Lung (tissue), 12 donors: ENCODE data around the gene UBE3A. TPM values are rescaled to one million over a fixed set of nuclear protein-coding genes. Genes with fewer than 3 reads are reported as not detected.

Experiments
- ATAC-seq: fragments of 200-7000 bp; cut with Tn5 transposase; one replicate; pipeline ENCODE4 v1.9.1; 2020; ENCODE audit warnings: moderate number of reproducible peaks; ENCODE audit not compliant: insufficient read depth, low FRiP score
- DNase-seq, 3 donors: peaks; one replicate each; pipeline ENCODE4 v3.0.0-alpha.2; 2013 to 2017
- H3K27ac ChIP-seq, 2 donors: one replicate each; pipeline ENCODE4 v1.5.1; 2013; ENCODE audit warnings: mild to moderate bottlenecking in 2 of 2, moderate library complexity in 2 of 2, control low read depth in 1 of 2, inconsistent platforms in 1 of 2, low read depth in 1 of 2, low read length in 1 of 2
- H3K27me3 ChIP-seq, 3 donors: one replicate each; pipeline ENCODE4 v1.5.1; 2013; ENCODE audit warnings: low read length in 2 of 3; ENCODE audit not compliant: control insufficient read depth in 3 of 3, insufficient read depth in 3 of 3
- H3K36me3 ChIP-seq, 4 donors: one replicate each; pipeline ENCODE4 v1.5.1; 2013; ENCODE audit warnings: low read length in 4 of 4, mild to moderate bottlenecking in 1 of 4, moderate library complexity in 1 of 4; ENCODE audit not compliant: control insufficient read depth in 4 of 4, insufficient read depth in 4 of 4
- H3K4me1 ChIP-seq, 5 donors: one replicate each; pipeline ENCODE4 v1.5.1; 2013; ENCODE audit warnings: low read length in 5 of 5, mild to moderate bottlenecking in 2 of 5, moderate library complexity in 1 of 5; ENCODE audit not compliant: control insufficient read depth in 5 of 5, insufficient read depth in 5 of 5
- H3K4me3 ChIP-seq: one replicate; pipeline ENCODE4 v1.5.1; 2013; ENCODE audit warnings: mild to moderate bottlenecking, control low read depth, moderate library complexity
- H3K9ac ChIP-seq, 2 donors: one replicate each; pipeline ENCODE4 v1.5.1; 2013; ENCODE audit warnings: low read length in 2 of 2, control low read depth in 1 of 2; ENCODE audit not compliant: insufficient read depth in 1 of 2
- H3K9me3 ChIP-seq, 4 donors: one replicate each; pipeline ENCODE4 v1.5.1; 2013; ENCODE audit warnings: low read length in 3 of 4, mild to moderate bottlenecking in 1 of 4, moderate library complexity in 1 of 4; ENCODE audit not compliant: control insufficient read depth in 4 of 4, insufficient read depth in 3 of 4
- CTCF ChIP-seq: IDR thresholded peaks from 2 replicates; pipeline ENCODE4 v1.5.1; 2012; ENCODE audit warnings: mild to moderate bottlenecking; ENCODE audit errors: control extremely low read depth, extremely low read depth
- WGBS, 2 donors: extraction: QIAGEN DNeasy Blood & Tissue Kit; methylation state at CpG; one replicate each; pipeline ENCODE4 v1.1.7; 2013; 5-methylcytosine and 5-hydroxymethylcytosine counted together
- polyA plus RNA-seq, 2 donors: library from polyadenylated mRNA; stranded (reverse); fragments of 200-250 nt; gene quantifications; one replicate each; pipeline ENCODE4 v1.2.1, GENCODE V29; 2013
- total RNA-seq, 2 donors: library from RNA; depleted of rRNA in 1 of 2; stranded (reverse); fragments of >200 nt in 1 of 2; gene quantifications; one replicate each; pipeline ENCODE4 v1.2.1, GENCODE V29; 2014 to 2021
- donor health status: control.
- donor health status: control.
- donor health status: Bipolar disorder and iron deficiency.
- donor health status: healthy.
- donor health status: DM: yes; HTN: yes; CAD: no.

Gene UBE3A
- total and polyA plus RNA-seq, 4 donors: 17.3 to 123 (median 59.8) TPM

DNA sequence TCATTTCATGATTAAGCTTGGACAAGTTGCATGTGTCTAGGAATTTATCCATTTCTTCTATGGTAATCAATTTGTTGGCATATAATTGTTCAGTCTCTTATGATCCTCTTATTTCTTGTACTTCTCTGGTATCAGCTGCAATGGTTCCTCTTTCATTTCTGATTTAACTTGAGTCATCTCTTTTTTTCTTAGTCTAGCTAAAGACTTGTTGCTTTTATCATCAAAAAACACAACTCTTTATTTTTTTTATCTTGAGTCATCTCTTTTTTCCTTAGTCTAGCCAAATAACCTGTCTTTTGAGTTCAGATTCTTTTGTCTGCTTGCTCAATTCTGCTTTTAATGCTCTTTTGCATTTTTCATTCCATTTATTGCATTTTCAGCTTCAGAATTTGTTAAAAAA lies 37.3 kb downstream of the UBE3A start:
- peaks cover 8 to 45% (median 24%) of the 10 kb centered on the region in 4 donors for H3K36me3 ChIP-seq
- no peaks in the 10 kb centered on the region for H3K27me3 ChIP-seq
- ATAC-seq (no peak), DNase-seq (no peak)
- peaks cover 8 to 12% (median 10%) of the 10 kb centered on the region in 4 donors for H3K9me3 ChIP-seq
- no peak for TF ChIP-seq CTCF
- H3K4me1 ChIP-seq: peaks cover 0 to 10% (median 0%) of the 10 kb centered on the region in 5 donors
- H3K27ac ChIP-seq: no peak overlapping the region
- no peak overlapping the region for H3K4me3 ChIP-seq
- H3K9ac ChIP-seq: no peak overlapping the region

- no peak overlapping the region for H3K4me3 ChIP-seq
- TF ChIP-seq CTCF: no peak
- H3K9ac ChIP-seq: no peak overlapping the region
- H3K9me3 ChIP-seq: peaks cover 4 to 8% (median 6%) of the 10 kb centered on the region in 4 donors
- no peak for ATAC-seq
- H3K27me3 ChIP-seq: no peaks in the 10 kb centered on the region
- no peak for DNase-seq
- H3K36me3 ChIP-seq: peaks cover 3 to 22% (median 6%) of the 10 kb centered on the region in 4 donors
- no peak overlapping the region for H3K27ac ChIP-seq
- H3K4me1 ChIP-seq: peaks cover 0 to 19% (median 0%) of the 10 kb centered on the region in 5 donors
Measured at GRCh38 chr15:25397100-25397499, 41.7 kb downstream of the UBE3A start.

- Histone ChIP-seq H3K36me3 (peaks cover 0 to 14% (median 6%) of the 10 kb centered on the region in 4 donors), H3K9ac (no peak overlapping the region), H3K27ac (no peak overlapping the region), H3K27me3 (no peaks in the 10 kb centered on the region), H3K4me1 (peaks cover 0 to 21% (median 0%) of the 10 kb centered on the region in 5 donors), H3K4me3 (no peak overlapping the region), H3K9me3 (peaks cover 0 to 1% (median 0%) of the 10 kb centered on the region in 4 donors)
- TF ChIP-seq CTCF: no peak
- ATAC-seq (no peak), DNase-seq (peak in 1 of 3 donors; percentile 20)
- WGBS, 2 donors: 70 to 71% methylated on average over 2 of the region's 2 CpGs
Measured at GRCh38 chr15:25394898-25395297, 43.9 kb downstream of the UBE3A start.

DNA sequence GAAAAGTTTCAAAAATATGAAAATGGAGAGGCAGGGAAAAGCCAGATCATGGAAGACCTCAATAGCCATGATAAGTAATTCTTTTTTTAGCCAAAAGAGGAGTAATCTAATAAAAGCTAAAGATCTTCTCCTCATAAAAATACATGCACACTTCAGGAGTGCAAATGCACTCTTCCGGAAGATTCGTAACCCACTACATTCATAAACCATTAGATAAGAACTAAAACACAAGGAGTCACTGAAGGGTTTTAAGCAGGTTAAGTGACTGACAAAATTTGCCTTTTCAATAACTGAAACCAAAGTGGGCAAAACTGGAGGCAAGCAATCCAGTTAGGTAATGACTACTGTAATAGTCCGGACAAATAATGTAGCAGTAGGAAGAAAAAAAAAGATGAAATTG lies 46.0 kb downstream of the UBE3A start:
- H3K4me1 ChIP-seq: peaks cover 0 to 21% (median 0%) of the 10 kb centered on the region in 5 donors
- TF ChIP-seq CTCF: no peak
- DNase-seq: no peak
- H3K36me3 ChIP-seq: peaks cover 0 to 18% (median 8%) of the 10 kb centered on the region in 4 donors
- no peaks in the 10 kb centered on the region for H3K27me3 ChIP-seq
- peaks cover 0 to 1% (median 0%) of the 10 kb centered on the region in 4 donors for H3K9me3 ChIP-seq
- ATAC-seq: no peak
- no peak overlapping the region for H3K9ac ChIP-seq
- 95 to 96% methylated on average over 3 of the region's 3 CpGs for WGBS, 2 donors
- no peak overlapping the region for H3K4me3 ChIP-seq
- no peak overlapping the region for H3K27ac ChIP-seq
